H9 (cell line): Measurements from ENCODE around the gene IL11RA. TPM values are rescaled to one million over a fixed set of nuclear protein-coding genes. Genes with fewer than 3 reads are reported as not detected.
A peak's percentile ranks its signal among the peaks of the same experiment; 100 is the strongest.

Experiments
- DNase-seq: peaks from one replicate; pipeline ENCODE4 v3.0.0-alpha.2; 2017
- H2AFZ ChIP-seq: one replicate; pipeline ENCODE4 v1.6.1; 2013; ENCODE audit warnings: mild to moderate bottlenecking, low read length, control low read depth, moderate library complexity
- H2AK5ac ChIP-seq: 2 replicates; pipeline ENCODE4 v1.6.1; 2013; ENCODE audit warnings: low read length, control low read depth, mixed read lengths; ENCODE audit not compliant: insufficient read length
- H2BK120ac ChIP-seq: one replicate; pipeline ENCODE4 v1.6.1; 2013; ENCODE audit warnings: low read depth, mild to moderate bottlenecking, low read length, control low read depth, inconsistent platforms; ENCODE audit not compliant: poor library complexity, severe bottlenecking
- H2BK12ac ChIP-seq: 2 replicates; pipeline ENCODE4 v1.6.1; 2013; ENCODE audit warnings: low read length, control low read depth, mixed read lengths, low read depth; ENCODE audit not compliant: insufficient read length
- H2BK15ac ChIP-seq: 2 replicates; pipeline ENCODE4 v1.6.1; 2013; ENCODE audit warnings: low read depth, low read length, control low read depth
- H2BK20ac ChIP-seq: one replicate; pipeline ENCODE4 v1.6.1; 2013; ENCODE audit warnings: low read depth, mild to moderate bottlenecking, low read length, control low read depth, inconsistent platforms; ENCODE audit not compliant: poor library complexity, severe bottlenecking
- H2BK5ac ChIP-seq: 2 replicates; pipeline ENCODE4 v1.6.1; 2013; ENCODE audit warnings: low read length, control low read depth, mixed read lengths; ENCODE audit not compliant: insufficient read length
- H3K14ac ChIP-seq: 2 replicates; pipeline ENCODE4 v1.6.1; 2013; ENCODE audit warnings: low read length, control low read depth; ENCODE audit not compliant: insufficient read depth
- H3K18ac ChIP-seq: 2 replicates; pipeline ENCODE4 v1.6.1; 2013; ENCODE audit warnings: low read depth, mild to moderate bottlenecking, mixed read lengths, low read length, control low read depth; ENCODE audit not compliant: insufficient read length
- H3K23ac ChIP-seq: 2 replicates; pipeline ENCODE4 v1.6.1; 2013; ENCODE audit warnings: low read length, control low read depth, mixed read lengths, low read depth; ENCODE audit not compliant: insufficient read length
- H3K23me2 ChIP-seq: 2 replicates; pipeline ENCODE4 v1.6.1; 2013; ENCODE audit warnings: low read depth, mild to moderate bottlenecking, mixed read lengths, low read length, control low read depth; ENCODE audit not compliant: insufficient read length, poor library complexity, severe bottlenecking
- H3K27ac ChIP-seq: 2 replicates; pipeline ENCODE4 v1.5.1; 2013; ENCODE audit warnings: low read length, control low read depth, mixed read lengths, low read depth; ENCODE audit not compliant: insufficient read length
- H3K27me3 ChIP-seq: 2 replicates; pipeline ENCODE4 v1.6.1; 2013; ENCODE audit warnings: low read length, control low read depth, inconsistent platforms; ENCODE audit not compliant: insufficient read depth
- H3K4ac ChIP-seq: 2 replicates; pipeline ENCODE4 v1.6.1; 2013; ENCODE audit warnings: low read depth, mild to moderate bottlenecking, control low read depth, inconsistent platforms, low read length, moderate library complexity
- H3K4me1 ChIP-seq: 2 replicates; pipeline ENCODE4 v1.6.1; 2013; ENCODE audit warnings: low read length, control low read depth, inconsistent platforms; ENCODE audit not compliant: insufficient read depth
- H3K4me2 ChIP-seq: 2 replicates; pipeline ENCODE4 v1.6.1; 2013; ENCODE audit warnings: low read length, control low read depth, mixed read lengths; ENCODE audit not compliant: insufficient read length, insufficient read depth
- H3K56ac ChIP-seq: 2 replicates; pipeline ENCODE4 v1.6.1; 2013; ENCODE audit warnings: low read depth, mild to moderate bottlenecking, mixed read lengths, low read length, control low read depth; ENCODE audit not compliant: insufficient read length
- H3K79me1 ChIP-seq: 2 replicates; pipeline ENCODE4 v1.6.1; 2013; ENCODE audit warnings: low read depth, mild to moderate bottlenecking, moderate library complexity, low read length, control low read depth, inconsistent platforms; ENCODE audit not compliant: insufficient read depth, poor library complexity, severe bottlenecking
- H3K79me2 ChIP-seq: 2 replicates; pipeline ENCODE4 v1.6.1; 2013; ENCODE audit warnings: low read length, control low read depth, inconsistent platforms; ENCODE audit not compliant: insufficient read depth
- H3K9ac ChIP-seq: 2 replicates; pipeline ENCODE4 v1.6.1; 2013; ENCODE audit warnings: low read length, control low read depth, mixed read lengths; ENCODE audit not compliant: insufficient read length; ENCODE audit errors: extremely low read depth
- H3K9me3 ChIP-seq: one replicate; pipeline ENCODE4 v1.6.1; 2013; ENCODE audit warnings: low read depth, low read length, inconsistent platforms; ENCODE audit not compliant: control insufficient read depth
- H3T11ph ChIP-seq: one replicate; pipeline ENCODE4 v1.6.1; 2013; ENCODE audit warnings: mild to moderate bottlenecking, low read length, control low read depth, inconsistent platforms
- H4K20me1 ChIP-seq: one replicate; pipeline ENCODE4 v1.6.1; 2013; ENCODE audit not compliant: control insufficient read depth, insufficient read length, insufficient read depth
- H4K5ac ChIP-seq: 2 replicates; pipeline ENCODE4 v1.6.1; 2013; ENCODE audit warnings: low read depth, mild to moderate bottlenecking, mixed read lengths, low read length, control low read depth; ENCODE audit not compliant: insufficient read length
- H4K8ac ChIP-seq: replicated peaks from 2 replicates; pipeline ENCODE4 v1.6.1; 2013; ENCODE audit warnings: low read length, control low read depth, mixed read lengths, low read depth; ENCODE audit not compliant: insufficient read length
- H4K91ac ChIP-seq: 2 replicates; pipeline ENCODE4 v1.6.1; 2013; ENCODE audit warnings: low read depth, mild to moderate bottlenecking, moderate library complexity, mixed read lengths, low read length, control low read depth; ENCODE audit not compliant: insufficient read length
- H3K27ac Mint-ChIP-seq, 3 experiments: 2 replicates in 2 of 3; 3 replicates in 1 of 3; pipeline ENCODE4 v1.8.0; 2020 to 2021; ENCODE audit warnings: mixed read lengths in 3 of 3, mild to moderate bottlenecking in 1 of 3, moderate library complexity in 1 of 3
- H3K27me3 Mint-ChIP-seq: 2 replicates; pipeline ENCODE4 v1.8.0; 2021; ENCODE audit warnings: low read depth, mild to moderate bottlenecking, moderate library complexity, mixed read lengths
- H3K36me3 Mint-ChIP-seq, 3 experiments: 2 replicates in 2 of 3; 3 replicates in 1 of 3; pipeline ENCODE4 v1.8.0; 2020 to 2021; ENCODE audit warnings: low read depth in 3 of 3, mixed read lengths in 3 of 3; ENCODE audit not compliant: insufficient read depth in 1 of 3
- H3K4me1 Mint-ChIP-seq, 2 experiments: 2 replicates each; pipeline ENCODE4 v1.8.0; 2020; ENCODE audit warnings: mixed read lengths in 2 of 2
- H3K4me3 Mint-ChIP-seq, 2 experiments: 2 replicates in 1 of 2; 3 replicates in 1 of 2; pipeline ENCODE4 v1.8.0; 2020 to 2021; ENCODE audit warnings: mild to moderate bottlenecking in 2 of 2, mixed read lengths in 2 of 2, moderate library complexity in 1 of 2
- H3K9me3 Mint-ChIP-seq, 2 experiments: 2 replicates in 1 of 2; 3 replicates in 1 of 2; pipeline ENCODE4 v1.8.0; 2020; ENCODE audit warnings: mild to moderate bottlenecking in 2 of 2, mixed read lengths in 2 of 2, moderate library complexity in 1 of 2
- WGBS: extraction: QIAGEN DNeasy Blood & Tissue Kit; methylation state at CpG from one replicate; pipeline ENCODE4 v1.1.7; 2013; ENCODE audit warnings: missing lambda C conversion rate, low lambda C conversion rate, mixed read lengths; ENCODE audit not compliant: insufficient read length; ENCODE audit errors: extremely low coverage; 5-methylcytosine and 5-hydroxymethylcytosine counted together
- total RNA-seq: library from RNA; stranded (reverse); gene quantifications from 2 replicates; pipeline ENCODE4 v1.2.1, GENCODE V29; 2021
- TF ChIP-seq, protein P1 (sequence below): fragments of 200-600 bp; sonication (generic); conservative IDR thresholded peaks from 3 replicates; pipeline ENCODE4 v1.8.0; 2021; ENCODE audit warnings: antibody characterized with exemption, mild to moderate bottlenecking

IL11RA gene
- total RNA-seq, 1 experiment from 2014 or later = 8.7 TPM

DNA sequence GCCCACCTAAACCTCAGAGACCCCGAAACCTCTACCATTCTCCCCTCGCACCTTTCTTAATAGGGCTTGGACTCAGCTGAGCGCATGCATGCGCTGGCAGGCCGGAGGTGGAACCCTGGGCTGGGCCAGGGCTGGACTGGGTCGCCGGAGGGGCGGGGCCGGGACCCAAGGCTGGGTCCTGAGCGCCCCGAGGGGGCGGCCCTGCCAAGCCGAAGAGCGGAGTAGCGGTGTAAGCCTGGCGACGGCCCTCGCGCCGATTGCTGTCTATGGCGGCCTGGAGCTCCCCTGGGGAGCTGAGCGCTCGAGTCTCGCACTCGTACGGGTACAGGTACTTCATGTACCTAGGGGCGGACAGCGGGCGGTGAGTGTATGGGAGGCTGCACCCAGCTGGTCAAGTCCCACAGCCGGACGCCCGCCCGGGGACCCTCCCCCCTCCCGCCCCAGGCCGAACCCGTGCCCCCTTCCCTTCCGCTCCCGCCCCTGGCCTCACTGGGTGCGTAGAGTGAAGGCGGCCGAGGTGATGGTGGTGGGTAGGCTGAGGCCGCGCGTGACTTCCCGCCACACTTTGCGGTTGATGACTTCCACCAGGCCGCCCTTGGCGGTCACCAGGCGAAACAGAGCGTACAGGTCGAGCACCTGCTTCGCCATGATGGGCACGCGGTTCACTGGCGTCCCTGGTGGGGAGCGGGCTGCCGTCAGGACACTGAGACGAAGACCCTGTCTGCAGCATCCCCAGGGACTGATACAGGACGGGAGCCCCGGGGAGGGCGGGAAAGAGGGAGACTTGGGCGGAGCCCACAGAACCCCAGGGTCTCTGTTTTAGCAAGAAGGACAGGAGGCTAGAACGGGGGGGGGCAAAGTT is 28.4 kb upstream of the IL11RA start:
- Histone ChIP-seq H3K27ac (no peak overlapping the region), H3K23ac (no peak overlapping the region), H3K27me3 (peaks cover 35% of the 10 kb centered on the region), H3K4me1 (0 out of 2 replicates have a peak, but pooled peaks cover 3% of the 10 kb centered on the region), H2BK15ac (no peak overlapping the region), H2BK120ac (no peak overlapping the region), H3K79me2 (no peaks in the 10 kb centered on the region), H2BK20ac (no peak overlapping the region), H3K4ac (no peak overlapping the region), H3K9ac (no peak overlapping the region), H3K9me3 (no peaks in the 10 kb centered on the region), H4K91ac (no peak overlapping the region), H4K8ac (no peak overlapping the region), H2AFZ (no peak overlapping the region), H2AK5ac (no peak overlapping the region), H3K56ac (no peak overlapping the region), H2BK12ac (no peak overlapping the region), H4K5ac (no peak overlapping the region), H4K20me1 (no peaks in the 10 kb centered on the region), H2BK5ac (no peak overlapping the region), H3K14ac (no peak overlapping the region; the same call in 1 of the 2 replicates), H3T11ph (no peak overlapping the region), H3K18ac (no peak overlapping the region), H3K23me2 (peaks cover 9% of the 10 kb centered on the region), H3K79me1 (no peaks in the 10 kb centered on the region), H3K4me2 (no peak overlapping the region)
- Mint-ChIP-seq H3K9me3 (peaks cover 0 to 3% of the 10 kb centered on the region in 2 experiments; a peak in 2 of 5 replicates), H3K27me3 (peaks cover 59% of the 10 kb centered on the region), H3K36me3 (no peaks in the 10 kb centered on the region; a peak in 2 of 7 replicates), H3K4me1 (peaks cover 17 to 32% of the 10 kb centered on the region in 2 experiments), H3K4me3 (peak overlapping the region in 1 of 2 experiments; percentile 63; a peak in 1 of 5 replicates), H3K27ac (no peak overlapping the region)
- TF ChIP-seq, protein P1, sequence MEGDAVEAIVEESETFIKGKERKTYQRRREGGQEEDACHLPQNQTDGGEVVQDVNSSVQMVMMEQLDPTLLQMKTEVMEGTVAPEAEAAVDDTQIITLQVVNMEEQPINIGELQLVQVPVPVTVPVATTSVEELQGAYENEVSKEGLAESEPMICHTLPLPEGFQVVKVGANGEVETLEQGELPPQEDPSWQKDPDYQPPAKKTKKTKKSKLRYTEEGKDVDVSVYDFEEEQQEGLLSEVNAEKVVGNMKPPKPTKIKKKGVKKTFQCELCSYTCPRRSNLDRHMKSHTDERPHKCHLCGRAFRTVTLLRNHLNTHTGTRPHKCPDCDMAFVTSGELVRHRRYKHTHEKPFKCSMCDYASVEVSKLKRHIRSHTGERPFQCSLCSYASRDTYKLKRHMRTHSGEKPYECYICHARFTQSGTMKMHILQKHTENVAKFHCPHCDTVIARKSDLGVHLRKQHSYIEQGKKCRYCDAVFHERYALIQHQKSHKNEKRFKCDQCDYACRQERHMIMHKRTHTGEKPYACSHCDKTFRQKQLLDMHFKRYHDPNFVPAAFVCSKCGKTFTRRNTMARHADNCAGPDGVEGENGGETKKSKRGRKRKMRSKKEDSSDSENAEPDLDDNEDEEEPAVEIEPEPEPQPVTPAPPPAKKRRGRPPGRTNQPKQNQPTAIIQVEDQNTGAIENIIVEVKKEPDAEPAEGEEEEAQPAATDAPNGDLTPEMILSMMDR = no peak
- WGBS = no CpG with 5 or more reads among the region's 63 CpGs
- no peak for DNase-seq
